ENCODE data around the gene C6orf52. TPM values are rescaled to one million over a fixed set of nuclear protein-coding genes. Genes with fewer than 3 reads are reported as not detected.

Gene C6orf52
- total and polyA plus RNA-seq, 9 of the 15 experiments (the other 6 are each of a cell fraction or from before 2014, with no cell fraction given), result 6.7 to 37.0 (median 11.1) TPM

DNA sequence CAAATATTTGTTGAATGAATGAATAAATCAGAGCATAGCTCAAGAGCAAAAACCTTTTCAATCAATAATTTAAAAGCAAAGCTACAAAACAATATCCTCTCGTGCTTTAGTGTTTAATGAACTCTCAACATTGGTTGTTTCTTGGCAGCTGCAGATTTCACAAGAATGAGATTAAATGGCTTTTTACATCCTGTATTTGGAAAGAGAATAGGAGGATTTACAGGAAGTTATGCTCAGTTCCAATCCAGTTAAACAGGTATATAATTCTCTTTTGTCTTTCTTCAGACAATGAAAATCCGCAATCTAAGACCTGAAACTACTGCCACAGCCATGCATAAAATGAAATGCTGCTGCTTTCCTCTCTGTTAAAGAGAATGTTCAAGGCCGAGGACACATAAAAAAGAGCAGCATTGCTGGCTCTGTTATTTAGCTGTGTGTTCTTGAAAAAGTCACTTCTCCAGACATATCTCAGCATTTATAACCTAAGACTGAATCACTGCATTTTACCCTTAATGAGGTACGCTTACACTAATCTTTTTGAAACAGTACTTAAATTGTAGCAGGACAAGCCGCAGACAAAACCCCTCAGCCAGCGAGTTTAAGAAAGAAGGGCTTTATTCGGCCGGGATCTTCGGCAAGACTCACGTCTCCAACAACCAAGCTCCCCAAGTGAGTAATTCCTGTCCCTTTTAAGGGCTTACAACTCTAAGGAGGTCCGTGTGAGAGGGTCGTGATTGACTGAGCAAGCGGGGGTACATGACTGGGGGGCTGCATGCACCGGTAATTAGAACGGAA lies 3.6 kb downstream of the C6orf52 start (continued):
- TF ChIP-seq ZNF253 (CRISPR knock-in tag; conservative IDR thresholded peaks at IDR 0.05) (no peak), ARID1B (IDR thresholded peaks at IDR 0.05) (no peak), MEIS2 (IDR thresholded peaks at IDR 0.05; ENCODE audit: partially characterized antibody) (no peak), NFIX (CRISPR knock-in tag; IDR thresholded peaks at IDR 0.05; ENCODE audit: low read depth) (no peak), ZNF24 (IDR thresholded peaks at IDR 0.05) (no peak), FOXJ2 (tag; IDR thresholded peaks at IDR 0.05) (no peak)
- TF ChIP-seq, protein P1, sequence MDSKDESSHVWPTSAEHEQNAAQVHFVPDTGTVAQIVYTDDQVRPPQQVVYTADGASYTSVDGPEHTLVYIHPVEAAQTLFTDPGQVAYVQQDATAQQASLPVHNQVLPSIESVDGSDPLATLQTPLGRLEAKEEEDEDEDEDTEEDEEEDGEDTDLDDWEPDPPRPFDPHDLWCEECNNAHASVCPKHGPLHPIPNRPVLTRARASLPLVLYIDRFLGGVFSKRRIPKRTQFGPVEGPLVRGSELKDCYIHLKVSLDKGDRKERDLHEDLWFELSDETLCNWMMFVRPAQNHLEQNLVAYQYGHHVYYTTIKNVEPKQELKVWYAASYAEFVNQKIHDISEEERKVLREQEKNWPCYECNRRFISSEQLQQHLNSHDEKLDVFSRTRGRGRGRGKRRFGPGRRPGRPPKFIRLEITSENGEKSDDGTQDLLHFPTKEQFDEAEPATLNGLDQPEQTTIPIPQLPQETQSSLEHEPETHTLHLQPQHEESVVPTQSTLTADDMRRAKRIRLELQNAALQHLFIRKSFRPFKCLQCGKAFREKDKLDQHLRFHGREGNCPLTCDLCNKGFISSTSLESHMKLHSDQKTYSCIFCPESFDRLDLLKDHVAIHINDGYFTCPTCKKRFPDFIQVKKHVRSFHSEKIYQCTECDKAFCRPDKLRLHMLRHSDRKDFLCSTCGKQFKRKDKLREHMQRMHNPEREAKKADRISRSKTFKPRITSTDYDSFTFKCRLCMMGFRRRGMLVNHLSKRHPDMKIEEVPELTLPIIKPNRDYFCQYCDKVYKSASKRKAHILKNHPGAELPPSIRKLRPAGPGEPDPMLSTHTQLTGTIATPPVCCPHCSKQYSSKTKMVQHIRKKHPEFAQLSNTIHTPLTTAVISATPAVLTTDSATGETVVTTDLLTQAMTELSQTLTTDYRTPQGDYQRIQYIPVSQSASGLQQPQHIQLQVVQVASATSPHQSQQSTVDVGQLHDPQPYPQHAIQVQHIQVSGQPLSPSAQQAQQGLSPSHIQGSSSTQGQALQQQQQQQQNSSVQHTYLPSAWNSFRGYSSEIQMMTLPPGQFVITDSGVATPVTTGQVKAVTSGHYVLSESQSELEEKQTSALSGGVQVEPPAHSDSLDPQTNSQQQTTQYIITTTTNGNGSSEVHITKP (IDR thresholded peaks at IDR 0.05; ENCODE audit: partially characterized antibody), result no peak
- TF ChIP-seq, protein P2, sequence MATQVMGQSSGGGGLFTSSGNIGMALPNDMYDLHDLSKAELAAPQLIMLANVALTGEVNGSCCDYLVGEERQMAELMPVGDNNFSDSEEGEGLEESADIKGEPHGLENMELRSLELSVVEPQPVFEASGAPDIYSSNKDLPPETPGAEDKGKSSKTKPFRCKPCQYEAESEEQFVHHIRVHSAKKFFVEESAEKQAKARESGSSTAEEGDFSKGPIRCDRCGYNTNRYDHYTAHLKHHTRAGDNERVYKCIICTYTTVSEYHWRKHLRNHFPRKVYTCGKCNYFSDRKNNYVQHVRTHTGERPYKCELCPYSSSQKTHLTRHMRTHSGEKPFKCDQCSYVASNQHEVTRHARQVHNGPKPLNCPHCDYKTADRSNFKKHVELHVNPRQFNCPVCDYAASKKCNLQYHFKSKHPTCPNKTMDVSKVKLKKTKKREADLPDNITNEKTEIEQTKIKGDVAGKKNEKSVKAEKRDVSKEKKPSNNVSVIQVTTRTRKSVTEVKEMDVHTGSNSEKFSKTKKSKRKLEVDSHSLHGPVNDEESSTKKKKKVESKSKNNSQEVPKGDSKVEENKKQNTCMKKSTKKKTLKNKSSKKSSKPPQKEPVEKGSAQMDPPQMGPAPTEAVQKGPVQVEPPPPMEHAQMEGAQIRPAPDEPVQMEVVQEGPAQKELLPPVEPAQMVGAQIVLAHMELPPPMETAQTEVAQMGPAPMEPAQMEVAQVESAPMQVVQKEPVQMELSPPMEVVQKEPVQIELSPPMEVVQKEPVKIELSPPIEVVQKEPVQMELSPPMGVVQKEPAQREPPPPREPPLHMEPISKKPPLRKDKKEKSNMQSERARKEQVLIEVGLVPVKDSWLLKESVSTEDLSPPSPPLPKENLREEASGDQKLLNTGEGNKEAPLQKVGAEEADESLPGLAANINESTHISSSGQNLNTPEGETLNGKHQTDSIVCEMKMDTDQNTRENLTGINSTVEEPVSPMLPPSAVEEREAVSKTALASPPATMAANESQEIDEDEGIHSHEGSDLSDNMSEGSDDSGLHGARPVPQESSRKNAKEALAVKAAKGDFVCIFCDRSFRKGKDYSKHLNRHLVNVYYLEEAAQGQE (IDR thresholded peaks at IDR 0.05; ENCODE audit: borderline replicate concordance), result no peak
- TF ChIP-seq, protein P2 (CRISPR knock-in tag; IDR thresholded peaks at IDR 0.05; ENCODE audit: low read depth), result no peak
